ENCODE measurements around the gene RPS27.

Gene RPS27

DNA sequence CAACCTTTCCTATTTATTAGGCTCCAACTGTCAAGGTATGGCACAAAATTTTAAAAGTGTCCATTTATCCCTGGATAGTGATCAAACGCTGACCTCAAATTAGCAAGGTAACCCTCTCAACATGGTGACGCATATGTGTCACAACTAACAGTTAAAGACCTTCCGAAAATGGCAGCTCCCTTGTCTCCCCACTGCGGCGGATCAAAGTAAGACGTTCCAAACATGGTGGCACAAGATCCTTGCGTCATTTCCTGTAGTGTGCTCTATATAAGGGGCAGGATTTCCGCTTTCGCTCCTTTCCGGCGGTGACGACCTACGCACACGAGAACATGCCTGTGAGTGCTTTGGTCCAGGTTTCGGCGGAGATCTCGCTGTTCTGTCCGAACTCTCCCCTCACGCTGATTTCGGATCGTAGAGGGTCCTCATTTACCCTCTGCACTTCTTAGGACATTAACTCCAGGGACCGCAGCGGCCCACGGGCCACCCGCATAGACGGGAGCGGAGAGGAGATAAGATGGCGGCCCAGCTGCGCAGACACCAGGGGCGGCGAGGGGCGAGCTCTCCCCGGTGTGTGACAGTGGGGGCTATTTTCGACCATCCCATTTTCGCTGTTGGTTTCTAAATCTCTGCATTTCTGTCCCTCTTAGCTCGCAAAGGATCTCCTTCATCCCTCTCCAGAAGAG is at the start of gene RPS27:
Gene RPS27, plus strand, starts transcription at position 295 of the 683 bp plus-strand sequence. Its CDS starts 35 bp downstream, at position 330.
- peak; percentile 97 for DNase-seq (ENCODE audit: low read depth)
- TF ChIP-seq, protein P1, sequence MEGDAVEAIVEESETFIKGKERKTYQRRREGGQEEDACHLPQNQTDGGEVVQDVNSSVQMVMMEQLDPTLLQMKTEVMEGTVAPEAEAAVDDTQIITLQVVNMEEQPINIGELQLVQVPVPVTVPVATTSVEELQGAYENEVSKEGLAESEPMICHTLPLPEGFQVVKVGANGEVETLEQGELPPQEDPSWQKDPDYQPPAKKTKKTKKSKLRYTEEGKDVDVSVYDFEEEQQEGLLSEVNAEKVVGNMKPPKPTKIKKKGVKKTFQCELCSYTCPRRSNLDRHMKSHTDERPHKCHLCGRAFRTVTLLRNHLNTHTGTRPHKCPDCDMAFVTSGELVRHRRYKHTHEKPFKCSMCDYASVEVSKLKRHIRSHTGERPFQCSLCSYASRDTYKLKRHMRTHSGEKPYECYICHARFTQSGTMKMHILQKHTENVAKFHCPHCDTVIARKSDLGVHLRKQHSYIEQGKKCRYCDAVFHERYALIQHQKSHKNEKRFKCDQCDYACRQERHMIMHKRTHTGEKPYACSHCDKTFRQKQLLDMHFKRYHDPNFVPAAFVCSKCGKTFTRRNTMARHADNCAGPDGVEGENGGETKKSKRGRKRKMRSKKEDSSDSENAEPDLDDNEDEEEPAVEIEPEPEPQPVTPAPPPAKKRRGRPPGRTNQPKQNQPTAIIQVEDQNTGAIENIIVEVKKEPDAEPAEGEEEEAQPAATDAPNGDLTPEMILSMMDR (IDR thresholded peaks at IDR 0.05; ENCODE audit: control insufficient read depth, insufficient read depth, low read depth, low read length, missing control alignments) = no peak
- peak within 1 kb of the TSS; percentile 91 for H3K4me3 ChIP-seq (ENCODE audit: control insufficient read depth, low read depth, low read length)

GRCh38 chr1:153941826-153942725 is 48.5 kb upstream of the RPS27 start:
- H3K4me3 ChIP-seq (ENCODE audit: control insufficient read depth, low read depth, low read length) = no peak overlapping the region
- DNase-seq (ENCODE audit: low read depth) = no peak
- TF ChIP-seq, protein P1 (IDR thresholded peaks at IDR 0.05; ENCODE audit: control insufficient read depth, insufficient read depth, low read depth, low read length, missing control alignments) = no peak

GRCh38 chr1:153942766-153943549 is 47.6 kb upstream of the RPS27 start:
- TF ChIP-seq, protein P1 (IDR thresholded peaks at IDR 0.05; ENCODE audit: control insufficient read depth, insufficient read depth, low read depth, low read length, missing control alignments) = no peak
- DNase-seq (ENCODE audit: low read depth) = no peak

DNA sequence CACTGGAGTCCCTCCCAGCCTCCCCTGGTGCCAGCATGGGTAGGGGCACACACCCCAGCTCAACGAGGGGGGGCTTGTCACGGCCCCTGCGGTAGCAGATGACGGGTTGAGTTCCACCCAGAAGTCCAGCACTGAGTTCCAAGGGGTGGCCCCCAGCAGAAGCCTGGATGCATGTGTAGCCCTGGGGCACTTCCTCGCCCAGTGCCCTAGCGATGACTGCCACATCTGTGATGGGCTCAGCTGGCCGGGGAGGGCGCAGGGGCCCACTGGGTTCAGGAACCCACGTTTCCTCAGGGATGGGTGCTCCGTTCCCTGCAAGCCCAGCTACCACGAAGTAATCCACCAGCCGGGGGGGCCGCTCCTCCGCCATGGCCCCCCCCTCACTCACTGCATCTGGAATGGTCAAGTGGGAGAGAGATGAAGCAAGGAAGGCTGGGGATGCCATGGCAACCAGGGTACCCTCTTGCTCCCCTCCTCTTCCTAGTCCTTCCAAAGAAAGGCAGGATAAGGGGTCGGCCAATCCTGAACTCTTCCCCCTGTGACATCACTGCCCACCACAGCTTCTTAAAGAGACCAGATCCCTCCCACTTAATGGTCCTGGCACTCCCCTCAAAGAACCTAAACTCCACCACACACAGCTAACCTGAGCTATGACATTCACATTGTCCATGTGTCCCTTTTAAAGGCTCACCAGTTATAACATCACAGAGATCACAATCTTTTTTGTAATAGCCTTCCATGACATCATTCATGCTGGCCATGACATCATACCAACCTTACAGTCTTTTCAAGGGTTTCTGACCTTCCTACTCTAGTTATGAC is 46.3 kb upstream of the RPS27 start:
- TF ChIP-seq, protein P1 (IDR thresholded peaks at IDR 0.05; ENCODE audit: control insufficient read depth, insufficient read depth, low read depth, low read length, missing control alignments) = no peak
- no peak for DNase-seq (ENCODE audit: low read depth)
- no peak overlapping the region for H3K4me3 ChIP-seq (ENCODE audit: control insufficient read depth, low read depth, low read length)

More at GRCh38 chr1:153942766-153943549, 47.6 kb upstream of the RPS27 start:
- no peak overlapping the region for H3K4me3 ChIP-seq (ENCODE audit: control insufficient read depth, low read depth, low read length)

GRCh38 chr1:153944827-153945117 is 45.8 kb upstream of the RPS27 start:
- DNase-seq (ENCODE audit: low read depth) = no peak
- TF ChIP-seq, protein P1 (IDR thresholded peaks at IDR 0.05; ENCODE audit: control insufficient read depth, insufficient read depth, low read depth, low read length, missing control alignments) = no peak
- no peak overlapping the region for H3K4me3 ChIP-seq (ENCODE audit: control insufficient read depth, low read depth, low read length)
